Esophagus muscularis mucosa (tissue), 4 donors: ENCODE results near the gene PDE8B. TPM values are rescaled to one million over a fixed set of nuclear protein-coding genes. Genes with fewer than 3 reads are reported as not detected.

Experiments
- DNase-seq: peaks from one replicate; pipeline ENCODE4 v3.0.0-alpha.2; 2017; ENCODE audit errors: extremely low spot score
- H3K27ac ChIP-seq, 4 donors: fragments of 200-600 bp; sonication (generic); replicated peaks in 1 of 4; 1 replicate in 3 of 4; 2 replicates in 1 of 4; pipeline ENCODE4 v1.5.1; 2016 to 2019; ENCODE audit warnings: mild to moderate bottlenecking in 1 of 4
- H3K27me3 ChIP-seq, 4 donors: fragments of 200-600 bp; sonication (generic); one replicate each; pipeline versions ENCODE4 v1.5.1 to v1.6.0; 2016 to 2019
- H3K36me3 ChIP-seq, 4 donors: fragments of 200-600 bp; sonication (generic); one replicate each; pipeline ENCODE4 v1.5.1; 2016 to 2019
- H3K4me1 ChIP-seq, 4 donors: fragments of 200-600 bp; sonication (generic); one replicate each; pipeline ENCODE4 v1.5.1; 2016 to 2019
- H3K4me3 ChIP-seq, 4 donors: fragments of 200-600 bp; sonication (generic); 1 replicate in 2 of 4; 2 replicates in 2 of 4; pipeline ENCODE4 v1.5.1; 2016 to 2019; ENCODE audit warnings: mild to moderate bottlenecking in 4 of 4, moderate library complexity in 1 of 4
- H3K9me3 ChIP-seq, 4 donors: fragments of 200-600 bp; sonication (generic); 1 replicate in 3 of 4; 2 replicates in 1 of 4; pipeline ENCODE4 v1.5.1; 2016 to 2019
- CTCF ChIP-seq, 3 experiments: fragments of 200-600 bp in 2 of 3; fragments of 450-650 bp in 1 of 3; sonication (generic) in 2 of 3; IDR thresholded peaks; one replicate each; pipeline ENCODE4 v1.5.1; 2017 to 2019; ENCODE audit warnings: antibody characterized with exemption in 3 of 3, mild to moderate bottlenecking in 2 of 3, moderate library complexity in 1 of 3
- EP300 ChIP-seq: sonication (generic); formaldehyde crosslinking; IDR thresholded peaks from one replicate; pipeline ENCODE4 v1.6.1; 2017; ENCODE audit warnings: antibody characterized with exemption
- POLR2A ChIP-seq: fragments of 450-650 bp; IDR thresholded peaks from one replicate; pipeline ENCODE4 v1.6.1; 2017; ENCODE audit warnings: antibody characterized with exemption, moderate library complexity, mild to moderate bottlenecking, low read depth
- POLR2AphosphoS5 ChIP-seq, 2 donors: sonication (generic); formaldehyde crosslinking; IDR thresholded peaks; one replicate each; pipeline ENCODE4 v1.6.1; 2017; ENCODE audit warnings: antibody characterized with exemption in 2 of 2
- WGBS: methylation state at CpG from one replicate; pipeline ENCODE4 v1.1.5; 2018; 5-methylcytosine and 5-hydroxymethylcytosine counted together
- intact Hi-C: fragments of 100-400 bp; cut with DNase I; formaldehyde crosslinking; loops from one replicate; pipeline ENCODE4 v1.15.1; 2023
- total RNA-seq, 4 donors: library from RNA; depleted of rRNA; stranded (reverse); fragments of >200 nt; gene quantifications; one replicate each; pipeline versions ENCODE4 v1.1.0 to v1.2.1, GENCODE V29; 2016

PDE8B gene
- total RNA-seq, 4 donors from 2014 or later = 0.83 to 7.1 (median 1.5) TPM

- WGBS = 100% methylated on average over 1 of the region's 1 CpG
These were observed 48.2 kb downstream of the PDE8B start for GRCh38 chr5:77258652-77259051.

DNA sequence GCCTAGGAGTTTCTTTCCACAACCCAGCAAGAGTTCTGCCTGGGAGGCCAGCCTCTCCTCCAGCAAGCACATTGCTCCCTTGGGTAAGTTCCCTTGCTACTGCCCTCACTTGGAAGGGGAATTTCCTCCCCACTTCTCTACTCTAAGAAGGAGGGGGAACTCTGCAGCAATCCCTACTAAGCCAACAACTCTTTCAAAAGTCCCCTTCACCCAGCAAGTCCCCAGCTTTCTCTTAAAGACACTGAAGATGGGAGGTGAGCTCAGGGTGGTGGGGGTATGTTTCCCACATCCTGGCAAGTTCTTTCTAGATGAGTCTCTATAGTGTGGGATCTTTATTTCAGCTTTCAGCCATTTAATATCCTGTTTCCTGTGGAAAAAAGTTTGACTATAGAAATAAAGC is 49.0 kb downstream of the PDE8B start:
- no peak for TF ChIP-seq EP300
- TF ChIP-seq POLR2AphosphoS5 (IDR thresholded peaks at IDR 0.05) = no peak
- TF ChIP-seq CTCF (IDR thresholded peaks at IDR 0.05) = no peak
- no peak for TF ChIP-seq POLR2A
- Histone ChIP-seq H3K9me3 (no peaks in the 10 kb centered on the region), H3K36me3 (no peaks in the 10 kb centered on the region), H3K27ac (no peak overlapping the region), H3K27me3 (no peaks in the 10 kb centered on the region), H3K4me3 (no peak overlapping the region), H3K4me1 (no peaks in the 10 kb centered on the region)
- intact Hi-C loops = no loop called here
- DNase-seq = no peak

More at GRCh38 chr5:77258652-77259051, 48.2 kb downstream of the PDE8B start:
- Histone ChIP-seq H3K36me3 (no peaks in the 10 kb centered on the region), H3K4me1 (no peaks in the 10 kb centered on the region), H3K27me3 (no peaks in the 10 kb centered on the region), H3K4me3 (no peak overlapping the region), H3K9me3 (no peaks in the 10 kb centered on the region), H3K27ac (no peak overlapping the region)
- no peak for TF ChIP-seq POLR2AphosphoS5 (IDR thresholded peaks at IDR 0.05)
- TF ChIP-seq POLR2A = no peak
- no peak for TF ChIP-seq CTCF (IDR thresholded peaks at IDR 0.05)
- no peak for TF ChIP-seq EP300
- DNase-seq = no peak
- intact Hi-C loops = no loop called here

- no peak overlapping the region for H3K27ac ChIP-seq
- no peak overlapping the region for H3K4me3 ChIP-seq
- intact Hi-C loops = no loop called here
- no peaks in the 10 kb centered on the region for H3K27me3 ChIP-seq
- DNase-seq = no peak
- 69% methylated on average over 1 of the region's 1 CpG for WGBS
- no peaks in the 10 kb centered on the region for H3K4me1 ChIP-seq
- no peaks in the 10 kb centered on the region for H3K36me3 ChIP-seq
- TF ChIP-seq EP300 = no peak
- TF ChIP-seq POLR2AphosphoS5 (IDR thresholded peaks at IDR 0.05) = no peak
- TF ChIP-seq CTCF (IDR thresholded peaks at IDR 0.05) = no peak
- no peak for TF ChIP-seq POLR2A
- no peaks in the 10 kb centered on the region for H3K9me3 ChIP-seq
These were observed 52.2 kb downstream of the PDE8B start for GRCh38 chr5:77262697-77263096.

- Histone ChIP-seq H3K27ac (no peak overlapping the region), H3K4me1 (no peaks in the 10 kb centered on the region), H3K9me3 (no peaks in the 10 kb centered on the region), H3K4me3 (no peak overlapping the region), H3K27me3 (no peaks in the 10 kb centered on the region), H3K36me3 (no peaks in the 10 kb centered on the region)
- no peak for DNase-seq
- no peak for TF ChIP-seq EP300
- no peak for TF ChIP-seq POLR2AphosphoS5 (IDR thresholded peaks at IDR 0.05)
- TF ChIP-seq CTCF (IDR thresholded peaks at IDR 0.05) = no peak
- no peak for TF ChIP-seq POLR2A
- WGBS = 94% methylated on average over 2 of the region's 2 CpGs
- intact Hi-C loops = no loop called here
These were observed 55.8 kb downstream of the PDE8B start for GRCh38 chr5:77266291-77266690.

- TF ChIP-seq CTCF (IDR thresholded peaks at IDR 0.05) (no peak), EP300 (no peak), POLR2A (no peak), POLR2AphosphoS5 (IDR thresholded peaks at IDR 0.05) (no peak)
- H3K4me3 ChIP-seq = no peak overlapping the region
- DNase-seq = no peak
- 83% methylated on average over 3 of the region's 3 CpGs for WGBS
- intact Hi-C loops = no loop called here
- no peaks in the 10 kb centered on the region for H3K36me3 ChIP-seq
- H3K4me1 ChIP-seq = no peaks in the 10 kb centered on the region
- no peaks in the 10 kb centered on the region for H3K27me3 ChIP-seq
- no peaks in the 10 kb centered on the region for H3K9me3 ChIP-seq
- no peak overlapping the region for H3K27ac ChIP-seq
These were observed 57.0 kb downstream of the PDE8B start for GRCh38 chr5:77267496-77267895.
